ENCODE results near the gene CCDC170.

DNA sequence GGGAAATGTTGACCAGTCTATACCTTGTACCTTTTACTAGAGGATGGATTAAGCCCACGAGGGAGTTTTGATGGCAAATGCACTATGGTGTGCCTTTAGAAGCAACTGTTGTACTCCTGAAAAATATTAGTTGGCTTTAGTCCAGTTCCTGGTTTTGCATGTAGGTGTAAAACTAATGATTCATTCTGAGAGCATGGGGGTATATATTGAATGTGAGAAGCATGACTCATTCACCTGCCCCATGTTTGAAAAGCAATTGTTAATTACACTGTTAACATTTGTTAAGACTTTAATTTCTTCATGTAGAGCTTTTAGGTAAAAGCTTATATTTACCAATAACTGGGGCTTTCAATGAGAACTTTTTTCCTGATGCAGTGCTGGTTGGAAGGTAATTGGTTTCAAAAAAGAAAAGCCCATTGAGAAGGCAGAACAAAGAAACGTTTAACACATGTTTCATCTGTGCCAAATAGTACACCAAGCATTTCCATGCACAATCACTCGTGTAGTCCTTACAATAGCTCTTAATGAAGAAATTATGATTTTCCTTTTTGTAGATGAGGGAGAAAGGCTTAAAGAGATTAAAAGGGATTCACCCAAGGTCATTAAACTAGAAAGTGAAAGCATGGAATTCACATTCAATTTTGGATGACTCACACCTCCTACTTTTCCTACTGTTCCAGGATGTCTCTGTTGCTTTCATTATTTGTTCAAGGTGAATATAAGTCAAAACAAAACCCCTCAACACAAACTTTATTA lies 134.1 kb downstream of the CCDC170 start:
- TF ChIP-seq, protein P1, sequence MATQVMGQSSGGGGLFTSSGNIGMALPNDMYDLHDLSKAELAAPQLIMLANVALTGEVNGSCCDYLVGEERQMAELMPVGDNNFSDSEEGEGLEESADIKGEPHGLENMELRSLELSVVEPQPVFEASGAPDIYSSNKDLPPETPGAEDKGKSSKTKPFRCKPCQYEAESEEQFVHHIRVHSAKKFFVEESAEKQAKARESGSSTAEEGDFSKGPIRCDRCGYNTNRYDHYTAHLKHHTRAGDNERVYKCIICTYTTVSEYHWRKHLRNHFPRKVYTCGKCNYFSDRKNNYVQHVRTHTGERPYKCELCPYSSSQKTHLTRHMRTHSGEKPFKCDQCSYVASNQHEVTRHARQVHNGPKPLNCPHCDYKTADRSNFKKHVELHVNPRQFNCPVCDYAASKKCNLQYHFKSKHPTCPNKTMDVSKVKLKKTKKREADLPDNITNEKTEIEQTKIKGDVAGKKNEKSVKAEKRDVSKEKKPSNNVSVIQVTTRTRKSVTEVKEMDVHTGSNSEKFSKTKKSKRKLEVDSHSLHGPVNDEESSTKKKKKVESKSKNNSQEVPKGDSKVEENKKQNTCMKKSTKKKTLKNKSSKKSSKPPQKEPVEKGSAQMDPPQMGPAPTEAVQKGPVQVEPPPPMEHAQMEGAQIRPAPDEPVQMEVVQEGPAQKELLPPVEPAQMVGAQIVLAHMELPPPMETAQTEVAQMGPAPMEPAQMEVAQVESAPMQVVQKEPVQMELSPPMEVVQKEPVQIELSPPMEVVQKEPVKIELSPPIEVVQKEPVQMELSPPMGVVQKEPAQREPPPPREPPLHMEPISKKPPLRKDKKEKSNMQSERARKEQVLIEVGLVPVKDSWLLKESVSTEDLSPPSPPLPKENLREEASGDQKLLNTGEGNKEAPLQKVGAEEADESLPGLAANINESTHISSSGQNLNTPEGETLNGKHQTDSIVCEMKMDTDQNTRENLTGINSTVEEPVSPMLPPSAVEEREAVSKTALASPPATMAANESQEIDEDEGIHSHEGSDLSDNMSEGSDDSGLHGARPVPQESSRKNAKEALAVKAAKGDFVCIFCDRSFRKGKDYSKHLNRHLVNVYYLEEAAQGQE (IDR thresholded peaks at IDR 0.05; ENCODE audit: insufficient replicate concordance, low read depth): no peak
- TF ChIP-seq POLR2AphosphoS5 (IDR thresholded peaks at IDR 0.05; ENCODE audit: low read depth): no peak

Measured in HL-60 (cell line).